Neuronal stem cell (in vitro differentiated cells): Measurements from ENCODE around the gene ATE1.
A peak's percentile ranks its signal among the peaks of the same experiment; 100 is the strongest.
"Not testable (repeated sequence)": the region's sequence is repeated elsewhere in the genome, so short reads cannot be mapped to it uniquely, and the experiment has no call there.

Experiments
- DNase-seq: peaks from one replicate; pipeline ENCODE4 v3.0.0-alpha.2; 2013; ENCODE audit warnings: low spot score
- H2AFZ ChIP-seq: one replicate; pipeline ENCODE4 v1.6.1; 2013; ENCODE audit warnings: mild to moderate bottlenecking, low read length, inconsistent platforms
- H2AK5ac ChIP-seq: 2 replicates; pipeline ENCODE4 v1.6.1; 2013; ENCODE audit warnings: low read depth, mild to moderate bottlenecking, inconsistent platforms, low read length, moderate library complexity, mixed read lengths
- H2BK120ac ChIP-seq: 2 replicates; pipeline ENCODE4 v1.6.1; 2013; ENCODE audit warnings: low read depth, mild to moderate bottlenecking, inconsistent platforms, low read length, moderate library complexity, mixed read lengths
- H2BK12ac ChIP-seq: one replicate; pipeline ENCODE4 v1.6.1; 2013; ENCODE audit warnings: low read length, inconsistent platforms
- H2BK15ac ChIP-seq: 2 replicates; pipeline ENCODE4 v1.6.1; 2013; ENCODE audit warnings: mild to moderate bottlenecking, low read length, inconsistent platforms, mixed read lengths
- H2BK5ac ChIP-seq: one replicate; pipeline ENCODE4 v1.6.1; 2013; ENCODE audit warnings: inconsistent platforms, mild to moderate bottlenecking, low read length, moderate library complexity
- H3K14ac ChIP-seq: one replicate; pipeline ENCODE4 v1.6.1; 2013; ENCODE audit warnings: low read length, inconsistent platforms
- H3K18ac ChIP-seq: 2 replicates; pipeline ENCODE4 v1.6.1; 2013; ENCODE audit warnings: low read length, inconsistent platforms
- H3K23ac ChIP-seq: 2 replicates; pipeline ENCODE4 v1.6.1; 2013; ENCODE audit warnings: low read depth, mild to moderate bottlenecking, mixed read lengths, low read length, inconsistent platforms; ENCODE audit not compliant: poor library complexity
- H3K27ac ChIP-seq: replicated peaks from 3 replicates; pipeline ENCODE4 v1.5.1; 2013; ENCODE audit warnings: low read length, inconsistent platforms
- H3K27me3 ChIP-seq, 3 experiments: 2 replicates each; pipeline ENCODE4 v1.6.1; 2013; ENCODE audit warnings: low read length in 3 of 3, mild to moderate bottlenecking in 2 of 3, inconsistent platforms in 1 of 3, low read depth in 1 of 3, mixed read lengths in 1 of 3, moderate library complexity in 1 of 3; ENCODE audit not compliant: control insufficient read depth in 3 of 3, insufficient read depth in 3 of 3
- H3K36me3 ChIP-seq, 2 donors: replicated peaks in 1 of 2; 2 replicates each; pipeline ENCODE4 v1.6.1; 2013; ENCODE audit warnings: low read length in 2 of 2; ENCODE audit not compliant: control insufficient read depth in 2 of 2, insufficient read depth in 2 of 2
- H3K4ac ChIP-seq: 2 replicates; pipeline ENCODE4 v1.6.1; 2013; ENCODE audit warnings: inconsistent platforms, mild to moderate bottlenecking, low read length, moderate library complexity
- H3K4me1 ChIP-seq, 2 donors: 1 replicate in 1 of 2; 2 replicates in 1 of 2; pipeline ENCODE4 v1.6.1; 2013; ENCODE audit warnings: low read length in 2 of 2, low read depth in 1 of 2; ENCODE audit not compliant: control insufficient read depth in 2 of 2, insufficient read depth in 1 of 2
- H3K4me2 ChIP-seq: one replicate; pipeline ENCODE4 v1.6.1; 2013; ENCODE audit warnings: mild to moderate bottlenecking, low read length, inconsistent platforms; ENCODE audit not compliant: insufficient read depth, poor library complexity, severe bottlenecking
- H3K4me3 ChIP-seq, 2 donors: 2 replicates each; pipeline ENCODE4 v1.5.1; 2013; ENCODE audit warnings: low read length in 2 of 2, mild to moderate bottlenecking in 2 of 2, inconsistent platforms in 1 of 2, moderate library complexity in 1 of 2
- H3K79me1 ChIP-seq: one replicate; pipeline ENCODE4 v1.6.1; 2013; ENCODE audit warnings: low read depth, mild to moderate bottlenecking, inconsistent platforms, low read length, moderate library complexity
- H3K9ac ChIP-seq: one replicate; pipeline ENCODE4 v1.6.1; 2013; ENCODE audit warnings: mild to moderate bottlenecking, low read depth, low read length, inconsistent platforms; ENCODE audit not compliant: poor library complexity
- H3K9me3 ChIP-seq, 2 donors: replicated peaks in 1 of 2; 2 replicates each; pipeline versions ENCODE3 to v1.6.1; 2013; ENCODE audit warnings: low read length in 2 of 2, mild to moderate bottlenecking in 2 of 2, inconsistent platforms in 1 of 2, low read depth in 1 of 2, mixed read lengths in 1 of 2, moderate library complexity in 1 of 2; ENCODE audit not compliant: control insufficient read depth in 2 of 2, insufficient read depth in 1 of 2
- H4K8ac ChIP-seq: one replicate; pipeline ENCODE4 v1.6.1; 2013; ENCODE audit warnings: low read depth, mild to moderate bottlenecking, inconsistent platforms, low read length, moderate library complexity
- H4K91ac ChIP-seq: one replicate; pipeline ENCODE4 v1.6.1; 2013; ENCODE audit warnings: low read length, low read depth, mild to moderate bottlenecking, inconsistent platforms; ENCODE audit not compliant: poor library complexity
- WGBS, 2 donors: extraction: QIAGEN DNeasy Blood & Tissue Kit; methylation state at CpG; one replicate each; pipeline ENCODE4 v1.1.7; 2013; ENCODE audit warnings: missing lambda C conversion rate in 2 of 2, mixed read lengths in 1 of 2; ENCODE audit not compliant: insufficient read length in 2 of 2, insufficient replicate concordance in 1 of 2; ENCODE audit errors: extremely low coverage in 2 of 2; 5-methylcytosine and 5-hydroxymethylcytosine counted together

Gene ATE1

DNA sequence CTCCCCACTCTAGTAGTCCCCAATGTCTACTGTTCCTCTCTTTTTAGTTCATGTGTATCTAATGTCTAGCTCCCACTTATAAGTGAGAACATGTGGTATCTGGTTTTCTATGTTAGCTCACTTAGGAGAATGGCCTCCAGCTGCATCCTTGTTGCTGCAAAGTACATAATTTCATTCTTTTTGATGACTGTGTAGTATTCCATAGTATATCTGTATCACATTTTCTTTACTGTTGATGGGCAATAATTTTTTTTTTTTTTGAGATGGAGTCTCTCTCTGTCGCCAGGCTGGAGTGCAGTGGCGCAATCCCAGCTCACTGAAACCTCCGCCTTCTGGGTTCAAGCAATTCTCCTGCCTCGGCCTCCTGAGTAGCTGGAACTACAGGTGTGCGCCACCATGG is 101.1 kb downstream of the ATE1 start:
- WGBS, 2 donors, result no CpG with 5 or more reads among the region's 5 CpGs

DNA sequence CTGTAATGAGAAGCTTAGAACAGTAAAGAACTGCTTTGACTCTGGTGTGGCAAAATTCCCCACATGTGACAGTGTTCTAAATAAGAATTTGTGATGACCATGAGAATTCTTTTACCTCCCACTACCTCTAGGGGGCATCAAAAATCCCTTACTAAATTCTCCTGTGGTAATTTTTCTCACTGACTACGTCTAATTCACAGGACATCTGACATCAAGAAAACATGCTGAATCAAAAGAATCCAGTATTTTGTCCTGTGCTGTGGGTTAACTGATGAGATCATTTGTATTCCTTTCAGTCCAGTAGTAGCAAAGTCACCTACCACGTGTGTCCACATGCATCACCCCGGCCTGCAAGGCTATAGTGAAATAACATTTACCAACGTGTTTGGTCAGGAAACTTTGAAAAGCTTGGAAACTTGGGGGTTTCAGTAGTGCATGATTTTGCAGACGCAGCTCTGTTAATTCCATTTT is 103.8 kb downstream of the ATE1 start:
- no peak overlapping the region for H4K8ac ChIP-seq
- no peak overlapping the region for H3K14ac ChIP-seq
- no peak overlapping the region for H2AFZ ChIP-seq
- H2BK5ac ChIP-seq, result no peak overlapping the region
- no peaks in the 10 kb centered on the region for H3K79me1 ChIP-seq
- H2BK15ac ChIP-seq, result no peak overlapping the region
- H3K27ac ChIP-seq, result no peak overlapping the region
- whole genome bisulfite sequencing, 2 donors, result no CpG with 5 or more reads among the region's 5 CpGs
- no peak overlapping the region for H2AK5ac ChIP-seq
- no peak overlapping the region for H2BK12ac ChIP-seq
- no peaks in the 10 kb centered on the region for H3K4me1 ChIP-seq
- no peak overlapping the region for H3K23ac ChIP-seq
- no peak overlapping the region for H3K4me3 ChIP-seq
- H3K36me3 ChIP-seq, result peaks cover 2 to 12% of the 10 kb centered on the region in 2 donors
- H3K18ac ChIP-seq, result no peak overlapping the region
- no peak overlapping the region for H3K4ac ChIP-seq
- H3K27me3 ChIP-seq, result no peaks in the 10 kb centered on the region
- DNase-seq, result peak; percentile 20
- no peak overlapping the region for H4K91ac ChIP-seq
- no peak overlapping the region for H3K4me2 ChIP-seq
- H3K9me3 ChIP-seq, result no peaks in the 10 kb centered on the region
- no peak overlapping the region for H2BK120ac ChIP-seq
- no peak overlapping the region for H3K9ac ChIP-seq

More for the DNA sequence above, 101.1 kb downstream of the ATE1 start:
- peaks cover 4 to 18% of the 10 kb centered on the region in 2 donors for H3K36me3 ChIP-seq
- H3K14ac ChIP-seq, H3K9me3 ChIP-seq, H3K4me2 ChIP-seq, H3K18ac ChIP-seq, H3K4me1 ChIP-seq, H4K8ac ChIP-seq, H3K27me3 ChIP-seq, H3K27ac ChIP-seq, DNase-seq, H3K4ac ChIP-seq, H4K91ac ChIP-seq, H2BK12ac ChIP-seq, H2BK15ac ChIP-seq, H3K23ac ChIP-seq, H2BK120ac ChIP-seq, H3K9ac ChIP-seq, H2AFZ ChIP-seq, H2BK5ac ChIP-seq, H2AK5ac ChIP-seq, H3K79me1 ChIP-seq, H3K4me3 ChIP-seq: not testable (repeated sequence)

DNA sequence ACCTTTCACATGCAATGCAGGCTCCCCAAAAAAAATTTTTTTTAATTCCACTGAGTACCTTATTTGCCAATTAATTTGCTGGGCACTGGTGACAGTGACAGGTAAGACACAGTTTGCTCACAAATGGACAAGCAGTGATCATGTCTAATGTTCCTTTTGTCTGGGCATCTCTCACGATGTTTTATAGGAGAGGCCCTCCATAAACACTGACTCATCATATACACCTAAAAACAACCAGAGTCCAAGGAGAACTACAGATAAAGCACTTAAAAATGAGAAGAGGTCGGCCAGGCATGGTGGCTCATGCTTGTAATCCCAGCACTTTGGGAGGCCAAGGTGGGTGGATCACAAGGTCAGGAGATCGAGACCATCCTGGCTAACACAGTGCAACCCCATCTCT is 105.1 kb downstream of the ATE1 start:
- no peak overlapping the region for H3K14ac ChIP-seq
- H2BK120ac ChIP-seq, result no peak overlapping the region
- peaks cover 0 to under 1% of the 10 kb centered on the region in 2 donors for H3K36me3 ChIP-seq
- no peak overlapping the region for H3K23ac ChIP-seq
- H2BK12ac ChIP-seq, result no peak overlapping the region
- no peaks in the 10 kb centered on the region for H3K9me3 ChIP-seq
- H3K9ac ChIP-seq, result no peak overlapping the region
- no peaks in the 10 kb centered on the region for H3K4me1 ChIP-seq
- H2AK5ac ChIP-seq, result no peak overlapping the region
- no peak overlapping the region for H3K4me3 ChIP-seq
- H3K4ac ChIP-seq, result no peak overlapping the region
- no peak overlapping the region for H2AFZ ChIP-seq
- H4K91ac ChIP-seq, result no peak overlapping the region
- H3K18ac ChIP-seq, result no peak overlapping the region
- no peak for DNase-seq
- H4K8ac ChIP-seq, result no peak overlapping the region
- WGBS, 2 donors, result no CpG with 5 or more reads among the region's 3 CpGs
- no peaks in the 10 kb centered on the region for H3K27me3 ChIP-seq
- no peak overlapping the region for H2BK15ac ChIP-seq
- H3K4me2 ChIP-seq, result no peak overlapping the region
- H3K79me1 ChIP-seq, result no peaks in the 10 kb centered on the region
- no peak overlapping the region for H2BK5ac ChIP-seq
- H3K27ac ChIP-seq, result no peak overlapping the region

DNA sequence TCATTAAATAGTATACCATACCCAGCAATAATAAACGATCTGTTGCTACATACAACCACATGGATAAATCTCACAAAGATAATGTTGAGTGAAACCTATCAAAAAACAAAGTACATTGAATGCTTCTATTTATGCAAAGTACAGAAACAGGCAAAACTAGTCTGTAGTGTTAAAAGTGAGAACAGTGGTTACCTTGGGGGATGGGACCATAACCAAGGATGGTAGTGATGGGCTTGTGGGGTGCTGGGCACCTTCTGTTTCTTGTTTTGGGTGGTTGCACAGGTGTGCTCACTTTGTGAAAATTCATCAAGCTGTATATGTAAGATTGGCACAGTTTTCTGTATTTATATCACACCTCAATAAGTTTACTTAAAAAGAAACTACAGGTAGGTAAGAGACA is 105.7 kb downstream of the ATE1 start:
- no peak for DNase-seq
- H2BK5ac ChIP-seq, result no peak overlapping the region
- no peak overlapping the region for H3K14ac ChIP-seq
- no peaks in the 10 kb centered on the region for H3K79me1 ChIP-seq
- H2BK15ac ChIP-seq, result no peak overlapping the region
- no peak overlapping the region for H3K4me3 ChIP-seq
- no peak overlapping the region for H3K18ac ChIP-seq
- H3K9ac ChIP-seq, result no peak overlapping the region
- no peak overlapping the region for H3K4ac ChIP-seq
- H2AFZ ChIP-seq, result no peak overlapping the region
- no peak overlapping the region for H4K91ac ChIP-seq
- H3K27ac ChIP-seq, result no peak overlapping the region
- H2BK120ac ChIP-seq, result no peak overlapping the region
- no peak overlapping the region for H2AK5ac ChIP-seq
- H3K23ac ChIP-seq, result no peak overlapping the region
- H3K36me3 ChIP-seq, result no peaks in the 10 kb centered on the region
- H3K4me2 ChIP-seq, result no peak overlapping the region
- no peaks in the 10 kb centered on the region for H3K27me3 ChIP-seq
- no peak overlapping the region for H4K8ac ChIP-seq
- H3K4me1 ChIP-seq, result no peaks in the 10 kb centered on the region
- H2BK12ac ChIP-seq, result no peak overlapping the region
- no peaks in the 10 kb centered on the region for H3K9me3 ChIP-seq
- WGBS, 2 donors, result no CpG with 5 or more reads among the region's 1 CpG
